IPS-18c (cell line): ENCODE data around the gene PCOLCE2.

Experiments
- H3K4me3 ChIP-seq: 2 replicates; pipeline ENCODE4 v1.7.0; 2013; ENCODE audit warnings: low read depth, mild to moderate bottlenecking, low read length, moderate library complexity; ENCODE audit not compliant: insufficient read depth
- H3K9me3 ChIP-seq: one replicate; pipeline ENCODE4 v1.6.1; 2013; ENCODE audit warnings: mild to moderate bottlenecking, low read length, moderate library complexity; ENCODE audit not compliant: control insufficient read depth, insufficient read depth

The PCOLCE2 gene

GRCh38 chr3:142794508-142794907, 94.4 kb downstream of the PCOLCE2 start:
- Histone ChIP-seq H3K9me3 (no peaks in the 10 kb centered on the region), H3K4me3 (no peak overlapping the region)

- Histone ChIP-seq H3K9me3 (no peaks in the 10 kb centered on the region), H3K4me3 (no peak overlapping the region)
These were observed 101.2 kb downstream of the PCOLCE2 start for GRCh38 chr3:142787719-142788118.

GRCh38 chr3:142785996-142786395, 102.9 kb downstream of the PCOLCE2 start:
- no peaks in the 10 kb centered on the region for H3K9me3 ChIP-seq
- no peak overlapping the region for H3K4me3 ChIP-seq

GRCh38 chr3:142784228-142784627, 104.7 kb downstream of the PCOLCE2 start:
- H3K9me3 ChIP-seq = no peaks in the 10 kb centered on the region
- H3K4me3 ChIP-seq = no peak overlapping the region

GRCh38 chr3:142782616-142783015, 106.3 kb downstream of the PCOLCE2 start:
- Histone ChIP-seq H3K4me3 (no peak overlapping the region), H3K9me3 (no peaks in the 10 kb centered on the region)

- no peak overlapping the region for H3K4me3 ChIP-seq
- H3K9me3 ChIP-seq = no peaks in the 10 kb centered on the region
These were observed 109.3 kb downstream of the PCOLCE2 start for GRCh38 chr3:142779591-142779990.

GRCh38 chr3:142778541-142778940, 110.3 kb downstream of the PCOLCE2 start:
- H3K9me3 ChIP-seq = no peaks in the 10 kb centered on the region
- H3K4me3 ChIP-seq = no peak overlapping the region

GRCh38 chr3:142777927-142778326, 111.0 kb downstream of the PCOLCE2 start:
- Histone ChIP-seq H3K4me3 (no peak overlapping the region), H3K9me3 (no peaks in the 10 kb centered on the region)

GRCh38 chr3:142768338-142768737, 120.5 kb downstream of the PCOLCE2 start:
- Histone ChIP-seq H3K4me3 (no peak overlapping the region), H3K9me3 (no peaks in the 10 kb centered on the region)
